ENCODE data around the gene FBXW11. TPM values are rescaled to one million over a fixed set of nuclear protein-coding genes. Genes with fewer than 3 reads are reported as not detected.
A peak's percentile ranks its signal among the peaks of the same experiment; 100 is the strongest.

FBXW11 gene
- total and polyA plus RNA-seq, 12 donors = 6.8 to 89.0 (median 60.3) TPM

DNA sequence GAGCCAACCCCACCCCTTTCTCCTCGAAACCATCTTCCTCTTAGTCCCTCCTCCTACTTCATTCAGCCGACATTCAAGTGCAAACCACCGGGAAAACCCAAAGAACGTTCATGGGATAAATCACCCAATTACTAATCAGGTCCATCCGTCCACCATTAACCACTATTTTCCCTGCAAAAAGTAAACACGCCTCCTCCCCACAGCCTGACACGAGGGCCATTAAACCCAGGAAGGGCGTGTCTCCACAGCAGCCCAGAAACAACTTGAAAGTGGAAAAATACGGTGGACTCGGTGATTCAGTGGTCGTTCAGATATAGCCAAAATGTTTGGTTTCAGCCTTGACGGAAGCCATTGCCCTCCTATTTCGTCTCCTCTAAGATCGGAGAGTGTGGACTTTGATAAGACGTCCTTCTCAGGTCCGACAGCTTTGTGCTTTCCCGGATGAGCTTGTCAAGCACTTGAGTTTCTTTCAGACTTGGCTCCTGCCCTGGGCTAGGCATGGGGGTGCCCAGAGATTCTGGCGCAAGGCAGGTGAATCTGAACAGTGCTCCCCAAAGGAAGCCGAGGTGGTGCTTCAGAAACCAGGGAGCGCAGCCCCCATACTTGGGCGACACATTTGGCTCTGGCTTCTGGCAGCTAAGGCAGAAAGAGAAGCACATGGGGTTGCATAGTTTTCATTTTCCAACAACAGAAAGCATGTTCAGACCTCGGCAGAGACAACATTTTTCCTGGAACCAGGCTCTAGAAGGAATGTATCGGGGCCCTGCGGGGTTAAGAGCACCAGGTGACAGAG lies 164.3 kb downstream of the FBXW11 start:
- DNase-seq = peak in 1 of 7 donors; percentile 38
- intact Hi-C loops (cut with DNase I) = loop anchor here in 1 of 2 donors (10.0 kb wide), 1 partner anchor 417 kb away; no protein-coding TSS in a partner anchor
- Histone ChIP-seq H3K36me3 (replicated peaks in 1 of 2) (no peaks in the 10 kb centered on the region), H3K9me3 (replicated peaks in 1 of 3) (no peaks in the 10 kb centered on the region), H3K27me3 (no peaks in the 10 kb centered on the region), H3K27ac (no peak overlapping the region), H3K4me3 (no peak overlapping the region), H3K4me1 (replicated peaks in 1 of 2) (no peaks in the 10 kb centered on the region)
- TF ChIP-seq, protein P1, sequence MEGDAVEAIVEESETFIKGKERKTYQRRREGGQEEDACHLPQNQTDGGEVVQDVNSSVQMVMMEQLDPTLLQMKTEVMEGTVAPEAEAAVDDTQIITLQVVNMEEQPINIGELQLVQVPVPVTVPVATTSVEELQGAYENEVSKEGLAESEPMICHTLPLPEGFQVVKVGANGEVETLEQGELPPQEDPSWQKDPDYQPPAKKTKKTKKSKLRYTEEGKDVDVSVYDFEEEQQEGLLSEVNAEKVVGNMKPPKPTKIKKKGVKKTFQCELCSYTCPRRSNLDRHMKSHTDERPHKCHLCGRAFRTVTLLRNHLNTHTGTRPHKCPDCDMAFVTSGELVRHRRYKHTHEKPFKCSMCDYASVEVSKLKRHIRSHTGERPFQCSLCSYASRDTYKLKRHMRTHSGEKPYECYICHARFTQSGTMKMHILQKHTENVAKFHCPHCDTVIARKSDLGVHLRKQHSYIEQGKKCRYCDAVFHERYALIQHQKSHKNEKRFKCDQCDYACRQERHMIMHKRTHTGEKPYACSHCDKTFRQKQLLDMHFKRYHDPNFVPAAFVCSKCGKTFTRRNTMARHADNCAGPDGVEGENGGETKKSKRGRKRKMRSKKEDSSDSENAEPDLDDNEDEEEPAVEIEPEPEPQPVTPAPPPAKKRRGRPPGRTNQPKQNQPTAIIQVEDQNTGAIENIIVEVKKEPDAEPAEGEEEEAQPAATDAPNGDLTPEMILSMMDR (IDR thresholded peaks at IDR 0.05) = no peak
- no peak for TF ChIP-seq POLR2A (IDR thresholded peaks at IDR 0.05)
- WGBS, 4 donors = 76 to 84% (median 82%) methylated on average over 24 of the region's 24 CpGs

DNA sequence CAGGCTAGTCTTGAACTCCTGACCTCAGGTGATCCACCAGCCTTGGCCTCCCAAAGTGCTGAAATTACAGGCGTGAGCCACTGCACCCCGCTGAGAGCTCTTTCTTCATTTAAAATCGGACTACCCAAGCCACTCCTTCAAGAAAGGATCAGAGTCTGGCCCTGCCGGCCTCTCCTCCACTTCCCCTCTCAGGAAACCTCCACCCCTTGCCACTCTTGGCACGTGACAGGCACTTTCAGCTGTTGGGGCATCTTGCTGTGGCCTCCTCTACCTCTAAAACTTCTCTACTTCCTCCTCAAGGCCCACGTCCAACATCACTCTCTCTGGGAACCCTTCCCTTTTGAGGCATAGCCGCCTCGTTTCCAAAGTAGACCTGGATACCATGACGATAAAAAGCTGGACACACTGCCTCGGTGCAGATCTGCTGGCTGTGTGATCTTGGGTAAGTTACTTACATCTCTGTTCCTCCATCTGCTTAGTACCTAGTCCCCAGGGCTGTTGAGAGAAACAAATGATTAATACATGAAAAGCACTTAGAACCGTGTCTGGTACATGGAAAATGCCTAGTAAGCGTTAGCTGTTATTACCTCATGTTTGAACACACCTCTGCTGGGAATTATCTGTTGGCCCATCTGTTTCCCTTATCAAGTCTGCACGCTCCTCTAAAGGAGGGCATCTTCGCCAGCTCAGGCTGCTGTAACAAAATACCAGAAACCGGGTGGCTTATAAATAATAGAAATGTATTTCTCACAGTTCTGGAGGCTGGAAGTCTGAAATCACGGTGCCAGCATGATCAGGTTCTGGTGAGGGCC lies 165.5 kb downstream of the FBXW11 start:
- 75 to 87% (median 82%) methylated on average over 14 to 16 of the region's 16 CpGs for WGBS, 4 donors
- no peaks in the 10 kb centered on the region for H3K4me1 ChIP-seq (replicated peaks in 1 of 2)
- no peaks in the 10 kb centered on the region for H3K27me3 ChIP-seq
- H3K9me3 ChIP-seq (replicated peaks in 1 of 3) = no peaks in the 10 kb centered on the region
- H3K4me3 ChIP-seq = no peak overlapping the region
- intact Hi-C loops (cut with DNase I) = loop anchor here in 1 of 2 donors (10.0 kb wide), 1 partner anchor 416 kb away; no protein-coding TSS in a partner anchor
- peak in 1 of 7 donors; percentile 44 for DNase-seq
- no peaks in the 10 kb centered on the region for H3K36me3 ChIP-seq (replicated peaks in 1 of 2)
- no peak overlapping the region for H3K27ac ChIP-seq
- no peak for TF ChIP-seq POLR2A (IDR thresholded peaks at IDR 0.05)
- TF ChIP-seq, protein P1 (IDR thresholded peaks at IDR 0.05) = no peak

DNA sequence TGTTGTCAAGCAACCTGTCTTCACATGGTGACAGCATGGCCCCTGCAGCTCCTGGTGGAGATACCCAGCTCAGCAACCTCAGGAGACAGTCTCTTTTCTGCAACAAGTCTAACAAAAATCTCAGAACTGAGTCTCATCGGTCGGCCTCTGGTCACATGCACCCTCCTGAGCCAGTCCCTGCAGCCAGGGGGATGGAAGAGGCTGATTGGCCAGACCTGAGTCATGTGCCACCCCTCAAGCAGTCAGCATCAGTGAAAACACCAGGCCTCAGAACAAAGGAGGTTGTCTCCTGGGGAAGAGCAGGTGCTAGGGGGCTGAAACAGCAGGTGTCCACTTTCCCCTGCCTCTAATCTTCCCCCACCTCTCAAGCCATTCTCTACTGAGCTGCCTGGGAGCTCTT lies 166.4 kb downstream of the FBXW11 start:
- Histone ChIP-seq H3K4me3 (no peak overlapping the region), H3K4me1 (replicated peaks in 1 of 2) (no peaks in the 10 kb centered on the region), H3K9me3 (replicated peaks in 1 of 3) (no peaks in the 10 kb centered on the region), H3K36me3 (replicated peaks in 1 of 2) (no peaks in the 10 kb centered on the region), H3K27me3 (no peaks in the 10 kb centered on the region), H3K27ac (no peak overlapping the region)
- intact Hi-C loops (cut with DNase I) = loop anchor here in 1 of 2 donors (10.0 kb wide), 1 partner anchor 415 kb away; no protein-coding TSS in a partner anchor
- DNase-seq = peak in 1 of 7 donors; percentile 30
- WGBS, 4 donors = 41 to 50% (median 46%) methylated on average over 2 of the region's 2 CpGs
- TF ChIP-seq, protein P1 (IDR thresholded peaks at IDR 0.05) = no peak
- TF ChIP-seq POLR2A (IDR thresholded peaks at IDR 0.05) = no peak

DNA sequence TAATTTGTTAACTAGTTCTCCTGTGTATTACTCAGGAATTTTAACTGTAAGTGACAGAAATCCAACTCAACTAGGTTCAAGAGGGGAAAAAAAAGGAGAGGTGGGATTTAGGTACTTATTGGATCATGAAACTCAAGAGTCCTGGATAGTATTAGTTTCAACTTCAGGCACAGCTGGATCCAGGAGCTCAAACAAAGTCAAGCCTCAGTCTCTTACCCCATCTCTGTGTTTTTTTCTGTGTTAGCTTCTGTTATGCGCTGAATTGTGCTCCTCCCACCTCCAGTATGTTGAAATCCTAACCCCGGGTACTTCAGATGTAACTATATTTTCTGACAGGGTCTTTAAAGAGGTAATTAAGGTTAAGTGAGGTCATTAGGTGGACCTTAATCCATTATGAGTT lies 167.3 kb downstream of the FBXW11 start:
- Histone ChIP-seq H3K9me3 (replicated peaks in 1 of 3) (no peaks in the 10 kb centered on the region), H3K4me3 (no peak overlapping the region), H3K36me3 (replicated peaks in 1 of 2) (no peaks in the 10 kb centered on the region), H3K4me1 (replicated peaks in 1 of 2) (no peaks in the 10 kb centered on the region), H3K27me3 (no peaks in the 10 kb centered on the region), H3K27ac (no peak overlapping the region)
- DNase-seq = no peak
- intact Hi-C loops (cut with DNase I) = loop anchor here in 1 of 2 donors (10.0 kb wide), 1 partner anchor 214 kb away; no protein-coding TSS in a partner anchor
- TF ChIP-seq, protein P1 (IDR thresholded peaks at IDR 0.05) = no peak
- no peak for TF ChIP-seq POLR2A (IDR thresholded peaks at IDR 0.05)
- 79 to 87% (median 81%) methylated on average over 2 of the region's 2 CpGs for WGBS, 4 donors

All from adrenal gland (tissue), 12 donors.